Esophagus (tissue), 2 donors: ENCODE results near the gene LARP4B. TPM values are rescaled to one million over a fixed set of nuclear protein-coding genes. Genes with fewer than 3 reads are reported as not detected.
A peak's percentile ranks its signal among the peaks of the same experiment; 100 is the strongest.
"Not testable (repeated sequence)": the region's sequence is repeated elsewhere in the genome, so short reads cannot be mapped to it uniquely, and the experiment has no call there.

ENCODE experiments used
- H3K27ac ChIP-seq, 2 donors: one replicate each; pipeline ENCODE4 v1.5.1; 2013; ENCODE audit warnings: low read depth in 2 of 2, mild to moderate bottlenecking in 2 of 2, inconsistent platforms in 1 of 2, low read length in 1 of 2, moderate library complexity in 1 of 2
- H3K27me3 ChIP-seq, 2 donors: one replicate each; pipeline ENCODE4 v1.6.1; 2013; ENCODE audit warnings: low read length in 2 of 2, control low read depth in 1 of 2, mild to moderate bottlenecking in 1 of 2; ENCODE audit not compliant: insufficient read depth in 2 of 2, control insufficient read depth in 1 of 2
- H3K36me3 ChIP-seq, 2 donors: one replicate each; pipeline ENCODE4 v1.6.1; 2013; ENCODE audit warnings: low read length in 1 of 2; ENCODE audit not compliant: control insufficient read depth in 2 of 2, insufficient read depth in 2 of 2
- H3K4me1 ChIP-seq, 2 donors: one replicate each; pipeline ENCODE4 v1.6.1; 2013; ENCODE audit warnings: low read length in 1 of 2; ENCODE audit not compliant: control insufficient read depth in 2 of 2, insufficient read depth in 2 of 2
- H3K4me3 ChIP-seq, 2 donors: one replicate each; pipeline ENCODE4 v1.5.1; 2013; ENCODE audit warnings: low read length in 2 of 2, mild to moderate bottlenecking in 2 of 2, low read depth in 1 of 2, moderate library complexity in 1 of 2
- H3K9me3 ChIP-seq, 2 donors: one replicate each; pipeline ENCODE4 v1.6.1; 2013; ENCODE audit warnings: mild to moderate bottlenecking in 2 of 2, low read depth in 1 of 2, low read length in 1 of 2, moderate library complexity in 1 of 2; ENCODE audit not compliant: control insufficient read depth in 2 of 2, insufficient read depth in 1 of 2
- WGBS, 2 donors: extraction: QIAGEN DNeasy Blood & Tissue Kit; methylation state at CpG; one replicate each; pipeline ENCODE4 v1.1.7; 2013; 5-methylcytosine and 5-hydroxymethylcytosine counted together
- polyA plus RNA-seq, 2 donors: library from polyadenylated mRNA; stranded (reverse); fragments of 200-250 nt; gene quantifications; one replicate each; pipeline ENCODE4 v1.2.3, GENCODE V29; 2013
- donor health status: healthy with polysubstance abuse.
- donor health status: Bipolar disorder and iron deficiency.

Gene LARP4B
- polyA plus RNA-seq, 2 donors: 19.7 to 22.4 TPM

GRCh38 chr10:947051-947450, 15.5 kb upstream of the LARP4B start:
- Histone ChIP-seq H3K27ac (peak overlapping the region in 1 of 2 donors; percentile 64), H3K27me3 (no peaks in the 10 kb centered on the region), H3K4me3 (no peak overlapping the region), H3K4me1 (peaks cover 0 to 3% of the 10 kb centered on the region in 2 donors), H3K36me3 (no peaks in the 10 kb centered on the region), H3K9me3 (no peaks in the 10 kb centered on the region)
- WGBS, 2 donors: 66 to 78% methylated on average over 9 of the region's 9 CpGs

- no peaks in the 10 kb centered on the region for H3K36me3 ChIP-seq
These were observed 14.3 kb upstream of the LARP4B start for GRCh38 chr10:945778-946177.

GRCh38 chr10:944034-944831, 12.7 kb upstream of the LARP4B start:
- H3K27me3 ChIP-seq: no peaks in the 10 kb centered on the region
- WGBS, 2 donors: 49 to 52% methylated on average over 14 of the region's 14 CpGs
- H3K9me3 ChIP-seq: no peaks in the 10 kb centered on the region
- peaks cover 3 to 4% of the 10 kb centered on the region in 2 donors for H3K4me1 ChIP-seq
- H3K27ac ChIP-seq: peak overlapping the region; percentile 54 to 89
- no peak overlapping the region for H3K4me3 ChIP-seq
- H3K36me3 ChIP-seq: no peaks in the 10 kb centered on the region

More at GRCh38 chr10:945778-946177, 14.3 kb upstream of the LARP4B start:
- Histone ChIP-seq H3K9me3 (no peaks in the 10 kb centered on the region), H3K27me3 (no peaks in the 10 kb centered on the region), H3K4me1 (peaks cover 0 to 3% of the 10 kb centered on the region in 2 donors), H3K27ac (no peak overlapping the region), H3K4me3 (no peak overlapping the region)
- 90 to 91% methylated on average over 6 of the region's 6 CpGs for WGBS, 2 donors

DNA sequence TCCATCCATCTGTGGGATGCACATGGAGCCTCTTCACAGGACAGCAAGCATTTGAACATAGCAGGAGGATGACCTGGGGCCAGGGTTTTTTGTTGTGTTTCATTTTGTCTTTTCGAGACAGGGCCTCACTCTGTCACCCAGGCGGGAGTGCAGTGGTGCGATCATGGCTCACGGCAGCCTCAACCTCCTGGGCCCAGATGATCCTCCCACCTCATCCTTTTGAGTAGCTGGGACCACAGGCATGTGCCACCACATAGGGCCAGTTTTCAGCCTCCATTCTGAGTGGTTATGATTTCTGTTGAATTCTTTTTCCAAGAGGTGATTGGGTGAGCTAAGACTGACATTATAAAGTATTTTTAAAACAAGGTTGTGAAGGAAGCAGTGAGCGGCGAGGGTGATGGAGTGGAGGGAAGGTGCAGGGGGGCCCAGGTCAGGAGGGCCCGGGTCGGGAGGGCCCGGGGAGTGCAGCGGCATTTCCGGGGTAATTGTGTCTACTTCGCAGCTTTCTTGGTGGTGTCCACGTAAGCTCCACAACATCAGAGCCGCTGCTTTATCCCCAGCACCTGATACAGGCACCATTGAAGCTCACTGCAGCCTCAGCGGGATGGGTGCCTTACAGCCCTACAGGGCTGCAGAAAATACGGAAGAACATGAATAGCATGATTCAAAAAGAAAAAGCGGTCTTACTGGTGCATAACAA, 12.0 kb upstream of the LARP4B start:
- peak overlapping the region in 1 of 2 donors; percentile 54 for H3K27ac ChIP-seq
- H3K4me3 ChIP-seq: no peak overlapping the region
- no peaks in the 10 kb centered on the region for H3K36me3 ChIP-seq
- WGBS, 2 donors: 80 to 84% methylated on average over 17 of the region's 17 CpGs
- H3K27me3 ChIP-seq: no peaks in the 10 kb centered on the region
- peaks cover 3 to 4% of the 10 kb centered on the region in 2 donors for H3K4me1 ChIP-seq
- no peaks in the 10 kb centered on the region for H3K9me3 ChIP-seq

- Histone ChIP-seq H3K4me3 (no peak overlapping the region), H3K9me3 (no peaks in the 10 kb centered on the region), H3K36me3 (no peaks in the 10 kb centered on the region), H3K4me1 (peaks cover 0 to 4% of the 10 kb centered on the region in 2 donors), H3K27ac (no peak overlapping the region), H3K27me3 (no peaks in the 10 kb centered on the region)
- 86 to 88% methylated on average over 10 of the region's 10 CpGs for WGBS, 2 donors
These were observed 7.6 kb upstream of the LARP4B start for GRCh38 chr10:938941-939678.

DNA sequence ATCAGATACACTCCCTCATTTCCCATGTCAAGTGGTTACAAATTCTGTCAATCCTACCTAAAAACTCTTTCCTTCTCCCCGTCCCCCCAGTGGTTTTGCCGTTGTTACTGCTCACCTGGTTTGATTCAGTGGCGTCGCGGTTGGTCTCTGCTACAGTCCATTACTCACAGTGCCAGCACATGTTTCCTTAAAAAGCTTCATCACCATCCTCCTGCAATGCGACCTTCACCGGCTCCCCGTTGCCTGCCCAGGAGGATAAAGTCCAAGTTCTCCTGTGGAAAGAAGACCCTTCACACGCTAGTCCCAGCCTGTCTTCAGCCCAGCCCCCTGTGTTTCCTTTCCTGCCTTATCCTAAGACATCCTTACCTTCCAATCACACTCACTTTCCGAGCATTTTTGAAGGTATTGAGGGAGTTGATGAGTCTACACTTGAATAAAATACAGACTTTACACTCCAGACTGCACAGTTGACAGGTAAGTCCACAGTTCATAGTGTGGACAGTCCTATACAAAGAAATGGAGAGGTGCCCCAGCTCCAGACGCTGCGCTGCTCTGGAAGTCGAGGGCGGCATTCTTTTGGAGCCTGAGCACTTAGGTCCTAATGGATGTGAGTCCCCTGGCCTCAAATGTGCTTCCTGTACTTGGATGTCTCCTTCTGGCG, 3.4 kb upstream of the LARP4B start:
- no peak overlapping the region for H3K27ac ChIP-seq
- no peaks in the 10 kb centered on the region for H3K4me1 ChIP-seq
- no peaks in the 10 kb centered on the region for H3K36me3 ChIP-seq
- no peaks in the 10 kb centered on the region for H3K27me3 ChIP-seq
- no peak overlapping the region for H3K4me3 ChIP-seq
- 80 to 85% methylated on average over 15 of the region's 15 CpGs for WGBS, 2 donors
- H3K9me3 ChIP-seq: no peaks in the 10 kb centered on the region

DNA sequence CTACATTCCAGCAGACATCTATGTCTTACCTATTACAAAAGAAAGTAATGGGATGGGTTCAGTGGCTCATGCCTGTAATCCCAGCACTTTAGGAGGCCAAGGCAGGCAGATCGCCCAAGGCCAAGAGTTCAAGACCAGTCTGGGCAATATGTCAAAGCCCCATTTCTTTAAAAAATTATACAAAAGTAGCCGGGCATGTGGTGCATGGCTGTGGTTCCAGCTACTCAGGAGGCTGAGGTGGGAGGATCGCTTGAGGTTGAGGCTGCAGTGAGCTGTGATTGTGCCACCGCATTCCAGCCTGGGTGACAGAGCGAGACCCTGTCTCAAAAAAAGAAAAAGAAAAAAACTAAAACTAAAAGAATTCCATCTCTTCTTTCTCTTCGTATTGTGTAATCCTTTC, 2.7 kb upstream of the LARP4B start:
- H3K4me3 ChIP-seq, H3K36me3 ChIP-seq, H3K4me1 ChIP-seq, H3K9me3 ChIP-seq, H3K27ac ChIP-seq, H3K27me3 ChIP-seq: not testable (repeated sequence)
- 89% methylated on average over 6 of the region's 6 CpGs for WGBS, 2 donors

- 78 to 81% methylated on average over 28 of the region's 28 CpGs for WGBS, 2 donors
- no peaks in the 10 kb centered on the region for H3K4me1 ChIP-seq
- no peaks in the 10 kb centered on the region for H3K27me3 ChIP-seq
- no peak overlapping the region for H3K4me3 ChIP-seq
- H3K9me3 ChIP-seq: no peaks in the 10 kb centered on the region
- peak overlapping the region; percentile 27 to 97 for H3K27ac ChIP-seq
- no peaks in the 10 kb centered on the region for H3K36me3 ChIP-seq
These were observed 1.1 kb upstream of the LARP4B start for GRCh38 chr10:932589-932988.

GRCh38 chr10:930625-931325, 730 bp downstream of the LARP4B start:
- Histone ChIP-seq H3K4me3 (peak overlapping the region; percentile 72 to 99), H3K4me1 (peaks cover 0 to 2% of the 10 kb centered on the region in 2 donors), H3K36me3 (no peaks in the 10 kb centered on the region), H3K27ac (peak overlapping the region; percentile 98 to 99), H3K9me3 (no peaks in the 10 kb centered on the region), H3K27me3 (no peaks in the 10 kb centered on the region)
- 1% methylated on average over 39 to 63 of the region's 63 CpGs for WGBS, 2 donors
